Measurements from ENCODE around the gene ITPR2.

The ITPR2 gene

GRCh38 chr12:26694402-26694801 is 138.6 kb downstream of the ITPR2 start:
- Histone ChIP-seq H2BK120ac (ENCODE audit: insufficient read depth, low read length, poor library complexity) (no peak overlapping the region), H3K4ac (ENCODE audit: low read depth, low read length) (no peak overlapping the region), H3K23ac (ENCODE audit: low read length) (no peak overlapping the region), H3K36me3 (ENCODE audit: control insufficient read depth in 1 of 2, insufficient read depth in 2 of 2, low read length in 2 of 2) (peaks cover 0 to 1% of the 10 kb centered on the region in 2 experiments), H2AFZ (ENCODE audit: insufficient read depth, low read length, poor library complexity) (no peak overlapping the region), H2AK5ac (ENCODE audit: low read length) (no peak overlapping the region), H4K12ac (ENCODE audit: low read depth, low read length) (no peak overlapping the region), H3K18ac (ENCODE audit: low read length) (no peak overlapping the region), H3K14ac (ENCODE audit: low read length) (no peak overlapping the region), H3K4me3 (ENCODE audit: low read depth, low read length) (no peak overlapping the region), H4K91ac (ENCODE audit: low read depth, low read length) (no peak overlapping the region), H3K4me2 (ENCODE audit: low read length) (no peak overlapping the region), H3K27ac (ENCODE audit: low read depth, low read length) (no peak overlapping the region), H3K79me1 (ENCODE audit: low read length) (no peaks in the 10 kb centered on the region), H2BK12ac (ENCODE audit: low read length) (no peak overlapping the region), H3K9me3 (ENCODE audit: insufficient read depth, low read depth, low read length) (no peaks in the 10 kb centered on the region), H3K9ac (ENCODE audit: low read length) (no peak overlapping the region), H4K8ac (ENCODE audit: low read depth, low read length) (no peak overlapping the region), H3K4me1 (ENCODE audit: control insufficient read depth in 1 of 2, insufficient read depth in 2 of 2, low read length in 2 of 2) (no peaks in the 10 kb centered on the region), H3K79me2 (ENCODE audit: control insufficient read depth, insufficient read depth, low read length, poor library complexity) (no peaks in the 10 kb centered on the region), H2BK5ac (ENCODE audit: low read depth, low read length, poor library complexity) (no peak overlapping the region), H3K27me3 (ENCODE audit: insufficient read depth, low read length) (no peaks in the 10 kb centered on the region)
- no peak for DNase-seq
- WGBS (ENCODE audit: extremely low coverage, insufficient coverage, insufficient read length), result no CpG with 5 or more reads among the region's 2 CpGs

- Histone ChIP-seq H3K23ac (ENCODE audit: low read length) (no peak overlapping the region), H3K27ac (ENCODE audit: low read depth, low read length) (no peak overlapping the region), H4K12ac (ENCODE audit: low read depth, low read length) (no peak overlapping the region), H3K79me2 (ENCODE audit: control insufficient read depth, insufficient read depth, low read length, poor library complexity) (no peaks in the 10 kb centered on the region), H4K8ac (ENCODE audit: low read depth, low read length) (no peak overlapping the region), H2BK12ac (ENCODE audit: low read length) (peak overlapping the region; percentile 48), H3K4ac (ENCODE audit: low read depth, low read length) (no peak overlapping the region), H2BK5ac (ENCODE audit: low read depth, low read length, poor library complexity) (no peak overlapping the region), H3K27me3 (ENCODE audit: insufficient read depth, low read length) (no peaks in the 10 kb centered on the region), H2AK5ac (ENCODE audit: low read length) (no peak overlapping the region), H4K91ac (ENCODE audit: low read depth, low read length) (no peak overlapping the region), H3K18ac (ENCODE audit: low read length) (no peak overlapping the region), H3K4me3 (ENCODE audit: low read depth, low read length) (no peak overlapping the region), H3K14ac (ENCODE audit: low read length) (no peak overlapping the region), H3K79me1 (ENCODE audit: low read length) (no peaks in the 10 kb centered on the region), H3K9ac (ENCODE audit: low read length) (no peak overlapping the region), H2AFZ (ENCODE audit: insufficient read depth, low read length, poor library complexity) (no peak overlapping the region), H3K36me3 (ENCODE audit: control insufficient read depth in 1 of 2, insufficient read depth in 2 of 2, low read length in 2 of 2) (peaks cover 0 to under 1% of the 10 kb centered on the region in 2 experiments), H3K4me1 (ENCODE audit: control insufficient read depth in 1 of 2, insufficient read depth in 2 of 2, low read length in 2 of 2) (no peaks in the 10 kb centered on the region), H3K9me3 (ENCODE audit: insufficient read depth, low read depth, low read length) (no peaks in the 10 kb centered on the region), H3K4me2 (ENCODE audit: low read length) (no peak overlapping the region), H2BK120ac (ENCODE audit: insufficient read depth, low read length, poor library complexity) (no peak overlapping the region)
- WGBS (ENCODE audit: extremely low coverage, insufficient coverage, insufficient read length), result no CpG with 5 or more reads among the region's 4 CpGs
- no peak for DNase-seq
Observed at GRCh38 chr12:26692407-26692806, 140.6 kb downstream of the ITPR2 start.

- H3K27ac ChIP-seq (ENCODE audit: low read depth, low read length), result peak overlapping the region; percentile 72
- H2BK5ac ChIP-seq (ENCODE audit: low read depth, low read length, poor library complexity), result no peak overlapping the region
- H4K91ac ChIP-seq (ENCODE audit: low read depth, low read length), result no peak overlapping the region
- no peak overlapping the region for H3K23ac ChIP-seq (ENCODE audit: low read length)
- H3K79me1 ChIP-seq (ENCODE audit: low read length), result no peaks in the 10 kb centered on the region
- WGBS (ENCODE audit: extremely low coverage, insufficient coverage, insufficient read length), result no CpG with 5 or more reads among the region's 15 CpGs
- H2BK12ac ChIP-seq (ENCODE audit: low read length), result no peak overlapping the region
- no peak overlapping the region for H4K12ac ChIP-seq (ENCODE audit: low read depth, low read length)
- H3K9ac ChIP-seq (ENCODE audit: low read length), result no peak overlapping the region
- H3K4me2 ChIP-seq (ENCODE audit: low read length), result peak overlapping the region; percentile 13
- H3K36me3 ChIP-seq (ENCODE audit: control insufficient read depth in 1 of 2, insufficient read depth in 2 of 2, low read length in 2 of 2), result no peaks in the 10 kb centered on the region
- no peak overlapping the region for H3K14ac ChIP-seq (ENCODE audit: low read length)
- H2AFZ ChIP-seq (ENCODE audit: insufficient read depth, low read length, poor library complexity), result no peak overlapping the region
- H4K8ac ChIP-seq (ENCODE audit: low read depth, low read length), result no peak overlapping the region
- H3K27me3 ChIP-seq (ENCODE audit: insufficient read depth, low read length), result no peaks in the 10 kb centered on the region
- no peak overlapping the region for H3K4ac ChIP-seq (ENCODE audit: low read depth, low read length)
- no peak overlapping the region for H3K4me3 ChIP-seq (ENCODE audit: low read depth, low read length)
- no peak overlapping the region for H2BK120ac ChIP-seq (ENCODE audit: insufficient read depth, low read length, poor library complexity)
- no peak overlapping the region for H3K18ac ChIP-seq (ENCODE audit: low read length)
- H3K4me1 ChIP-seq (ENCODE audit: control insufficient read depth in 1 of 2, insufficient read depth in 2 of 2, low read length in 2 of 2), result peaks cover 0 to 3% of the 10 kb centered on the region in 2 experiments
- no peak overlapping the region for H2AK5ac ChIP-seq (ENCODE audit: low read length)
- H3K9me3 ChIP-seq (ENCODE audit: insufficient read depth, low read depth, low read length), result no peaks in the 10 kb centered on the region
- H3K79me2 ChIP-seq (ENCODE audit: control insufficient read depth, insufficient read depth, low read length, poor library complexity), result no peaks in the 10 kb centered on the region
- peak; percentile 90 to 94 for DNase-seq
Observed at GRCh38 chr12:26691234-26691970, 141.6 kb downstream of the ITPR2 start.

DNA sequence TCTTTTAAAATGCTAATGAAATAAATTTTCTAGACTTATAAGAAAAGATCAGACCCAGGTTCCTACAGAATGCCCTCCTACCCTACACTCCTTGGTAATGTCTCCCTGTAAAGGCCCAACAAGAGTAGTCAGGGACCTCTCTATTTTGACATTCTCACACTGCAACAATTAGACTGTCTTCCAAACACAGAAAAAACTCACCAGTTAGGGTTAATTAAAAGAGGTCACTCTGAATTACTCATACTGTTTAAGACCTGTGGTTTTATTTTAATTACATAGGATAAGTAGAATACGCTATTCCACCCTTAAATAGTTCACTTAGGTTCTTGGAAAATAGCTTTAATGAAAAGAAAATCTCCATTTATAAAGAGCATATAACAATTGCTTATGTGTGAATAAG is 142.4 kb downstream of the ITPR2 start:
- Histone ChIP-seq H3K23ac (ENCODE audit: low read length) (no peak overlapping the region), H3K18ac (ENCODE audit: low read length) (no peak overlapping the region), H3K14ac (ENCODE audit: low read length) (no peak overlapping the region), H2BK5ac (ENCODE audit: low read depth, low read length, poor library complexity) (no peak overlapping the region), H3K9me3 (ENCODE audit: insufficient read depth, low read depth, low read length) (no peaks in the 10 kb centered on the region), H3K79me2 (ENCODE audit: control insufficient read depth, insufficient read depth, low read length, poor library complexity) (no peaks in the 10 kb centered on the region), H3K36me3 (ENCODE audit: control insufficient read depth in 1 of 2, insufficient read depth in 2 of 2, low read length in 2 of 2) (no peaks in the 10 kb centered on the region), H3K79me1 (ENCODE audit: low read length) (no peaks in the 10 kb centered on the region), H2AK5ac (ENCODE audit: low read length) (no peak overlapping the region), H3K4me3 (ENCODE audit: low read depth, low read length) (no peak overlapping the region), H3K4ac (ENCODE audit: low read depth, low read length) (no peak overlapping the region), H2AFZ (ENCODE audit: insufficient read depth, low read length, poor library complexity) (no peak overlapping the region), H4K8ac (ENCODE audit: low read depth, low read length) (no peak overlapping the region), H3K4me2 (ENCODE audit: low read length) (no peak overlapping the region), H3K27me3 (ENCODE audit: insufficient read depth, low read length) (no peaks in the 10 kb centered on the region), H3K9ac (ENCODE audit: low read length) (no peak overlapping the region), H4K12ac (ENCODE audit: low read depth, low read length) (no peak overlapping the region), H2BK12ac (ENCODE audit: low read length) (no peak overlapping the region), H2BK120ac (ENCODE audit: insufficient read depth, low read length, poor library complexity) (no peak overlapping the region), H3K4me1 (ENCODE audit: control insufficient read depth in 1 of 2, insufficient read depth in 2 of 2, low read length in 2 of 2) (peaks cover 0 to 4% of the 10 kb centered on the region in 2 experiments), H4K91ac (ENCODE audit: low read depth, low read length) (no peak overlapping the region), H3K27ac (ENCODE audit: low read depth, low read length) (peak overlapping the region; percentile 37)
- WGBS (ENCODE audit: extremely low coverage, insufficient coverage, insufficient read length), result no CpG with 5 or more reads among the region's 1 CpG
- no peak for DNase-seq

Measured in trophoblast cell (in vitro differentiated cells and primary cell).